Mucosa of descending colon (tissue), 3 donors: ENCODE data around the gene INPP5A. TPM values are rescaled to one million over a fixed set of nuclear protein-coding genes. Genes with fewer than 3 reads are reported as not detected.
A peak's percentile ranks its signal among the peaks of the same experiment; 100 is the strongest.
"Not testable (repeated sequence)": the region's sequence is repeated elsewhere in the genome, so short reads cannot be mapped to it uniquely, and the experiment has no call there.

ENCODE experiments used
- ATAC-seq: fragments of 200-7000 bp; cut with Tn5 transposase; one replicate; pipeline ENCODE4 v1.9.1; 2020; ENCODE audit warnings: mild to moderate bottlenecking, moderate library complexity
- DNase-seq, 3 donors: peaks; one replicate each; pipeline ENCODE4 v3.0.0-alpha.2; 2020
- H3K36me3 ChIP-seq: fragments of 200-600 bp; one replicate; pipeline ENCODE4 v1.8.0; 2021; ENCODE audit warnings: low read depth, mild to moderate bottlenecking
- H3K4me1 ChIP-seq: fragments of 200-600 bp; one replicate; pipeline ENCODE4 v1.8.0; 2021; ENCODE audit warnings: low read depth, mild to moderate bottlenecking
- H3K4me3 ChIP-seq: fragments of 200-600 bp; one replicate; pipeline ENCODE4 v1.8.0; 2021; ENCODE audit warnings: mild to moderate bottlenecking
- H3K9me3 ChIP-seq: fragments of 200-600 bp; one replicate; pipeline ENCODE4 v1.8.0; 2021; ENCODE audit warnings: mild to moderate bottlenecking
- CTCF ChIP-seq: fragments of 200-600 bp; IDR thresholded peaks from one replicate; pipeline ENCODE4 v1.8.0; 2022; ENCODE audit warnings: antibody characterized with exemption, mild to moderate bottlenecking
- intact Hi-C, 2 donors: fragments of 100-400 bp; cut with DNase I in 1 of 2; cut with micrococcal nuclease in 1 of 2; formaldehyde crosslinking; loops; one replicate each; pipeline versions ENCODE4 v1.11.0 to v1.11.1; 2022; cut with DNase I, micrococcal nuclease
- total RNA-seq, 3 donors: library from RNA; stranded (reverse); fragmentation: NEBNext Ultra II Directional in 2 of 3; extraction: Animal tissue kit (Norgen Biotek cat#: 25700) in 2 of 3; gene quantifications; one replicate each; pipeline versions ENCODE4 v1.2.1 to v1.2.4, GENCODE V29; 2021 to 2023
- donor health status: DM: no; HTN: no; CAD: no; lungs with moderate emphysema.
- donor health status: DM: no; HTN: no; CAD: no.
- donor health status: DM: no; HTN: yes; CAD: no.

The INPP5A gene
- total RNA-seq, 3 donors from 2014 or later = 31.7 to 92.8 (median 32.0) TPM

GRCh38 chr10:132502544-132503300 is 34.9 kb upstream of the INPP5A start:
- peak in 1 of 3 donors; percentile 20 for DNase-seq
- Histone ChIP-seq H3K4me1 (no peaks in the 10 kb centered on the region), H3K36me3 (no peaks in the 10 kb centered on the region), H3K4me3 (no peak overlapping the region), H3K9me3 (no peaks in the 10 kb centered on the region)
- intact Hi-C loops = no loop called here
- ATAC-seq = no peak
- TF ChIP-seq CTCF = no peak

GRCh38 chr10:132503581-132504421 is 33.8 kb upstream of the INPP5A start:
- ATAC-seq = no peak
- H3K4me1 ChIP-seq = no peaks in the 10 kb centered on the region
- H3K4me3 ChIP-seq = no peak overlapping the region
- TF ChIP-seq CTCF = no peak
- H3K36me3 ChIP-seq = no peaks in the 10 kb centered on the region
- DNase-seq = peak in 1 of 3 donors; percentile 41
- no peaks in the 10 kb centered on the region for H3K9me3 ChIP-seq
- intact Hi-C loops = no loop called here

GRCh38 chr10:132504501-132505272 is 32.9 kb upstream of the INPP5A start:
- Histone ChIP-seq H3K4me3 (no peak overlapping the region), H3K36me3 (no peaks in the 10 kb centered on the region), H3K4me1 (no peaks in the 10 kb centered on the region), H3K9me3 (no peaks in the 10 kb centered on the region)
- no peak for TF ChIP-seq CTCF
- no peak for ATAC-seq
- intact Hi-C loops = no loop called here
- no peak for DNase-seq

- H3K9me3 ChIP-seq, H3K4me1 ChIP-seq, ATAC-seq, H3K4me3 ChIP-seq, intact Hi-C loops, DNase-seq, H3K36me3 ChIP-seq: not testable (repeated sequence)
Measured at GRCh38 chr10:132505546-132505945, 32.0 kb upstream of the INPP5A start.

GRCh38 chr10:132506711-132507408 is 30.7 kb upstream of the INPP5A start:
- peak in 1 of 3 donors; percentile 28 for DNase-seq
- no peak for ATAC-seq
- TF ChIP-seq CTCF = no peak
- intact Hi-C loops = no loop called here
- no peaks in the 10 kb centered on the region for H3K4me1 ChIP-seq
- no peak overlapping the region for H3K4me3 ChIP-seq
- no peaks in the 10 kb centered on the region for H3K36me3 ChIP-seq
- H3K9me3 ChIP-seq = no peaks in the 10 kb centered on the region
